ENCODE data around the gene IL15.

GRCh38 chr4:141676087-141676670, 39.8 kb downstream of the IL15 start:
- TF ChIP-seq RAD21 (IDR thresholded peaks at IDR 0.05) (no peak), REST (IDR thresholded peaks at IDR 0.05) (no peak), CTCF (IDR thresholded peaks at IDR 0.05; ENCODE audit: low read depth, low read length, missing input control) (no peak)
